GM06990 (cell line): ENCODE data around the gene FTO.

Source experiments
- DNase-seq: peaks from one replicate; pipeline ENCODE4 v3.0.0-alpha.2; 2011; ENCODE audit not compliant: insufficient read length; ENCODE audit errors: extremely low read depth
- H3K27me3 ChIP-seq: replicated peaks from 2 replicates; pipeline ENCODE4 v1.6.0; 2011; ENCODE audit warnings: low read length; ENCODE audit not compliant: control insufficient read depth, insufficient read depth
- H3K36me3 ChIP-seq: 2 replicates; pipeline ENCODE4 v1.5.1; 2011; ENCODE audit warnings: low read length; ENCODE audit not compliant: control insufficient read depth, insufficient read depth
- H3K4me3 ChIP-seq: replicated peaks from 2 replicates; pipeline ENCODE4 v1.5.1; 2011; ENCODE audit warnings: low read depth, mild to moderate bottlenecking, control low read depth, low read length
- TF ChIP-seq, protein P1 (sequence below): IDR thresholded peaks from 2 replicates; pipeline ENCODE4 v1.5.1; 2011; ENCODE audit warnings: low read length, control low read depth, mild to moderate bottlenecking, inconsistent platforms; ENCODE audit not compliant: insufficient read depth, poor library complexity, severe bottlenecking

The FTO gene

DNA sequence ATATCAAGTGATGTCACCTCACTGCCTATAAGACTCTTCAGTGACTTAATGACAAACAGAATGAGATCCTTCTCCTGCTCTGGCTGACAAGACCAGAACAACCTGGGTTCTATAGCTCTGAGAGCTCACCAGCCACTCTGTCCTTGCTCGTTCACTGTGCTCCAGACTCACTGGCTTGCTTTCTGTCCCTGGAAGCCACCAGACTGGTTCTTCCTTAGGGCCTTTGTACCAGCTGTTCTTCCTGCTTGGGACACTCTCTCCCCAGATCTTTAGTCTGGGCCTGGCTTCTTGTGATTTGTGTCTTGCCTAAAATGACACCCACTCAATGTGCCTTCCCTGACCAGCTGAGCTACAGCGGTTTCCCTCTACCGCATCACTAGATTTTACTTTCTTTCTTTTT is 76.1 kb downstream of the FTO start:
- no peaks in the 10 kb centered on the region for H3K27me3 ChIP-seq
- no peak overlapping the region for H3K4me3 ChIP-seq
- DNase-seq = no peak
- TF ChIP-seq, protein P1, sequence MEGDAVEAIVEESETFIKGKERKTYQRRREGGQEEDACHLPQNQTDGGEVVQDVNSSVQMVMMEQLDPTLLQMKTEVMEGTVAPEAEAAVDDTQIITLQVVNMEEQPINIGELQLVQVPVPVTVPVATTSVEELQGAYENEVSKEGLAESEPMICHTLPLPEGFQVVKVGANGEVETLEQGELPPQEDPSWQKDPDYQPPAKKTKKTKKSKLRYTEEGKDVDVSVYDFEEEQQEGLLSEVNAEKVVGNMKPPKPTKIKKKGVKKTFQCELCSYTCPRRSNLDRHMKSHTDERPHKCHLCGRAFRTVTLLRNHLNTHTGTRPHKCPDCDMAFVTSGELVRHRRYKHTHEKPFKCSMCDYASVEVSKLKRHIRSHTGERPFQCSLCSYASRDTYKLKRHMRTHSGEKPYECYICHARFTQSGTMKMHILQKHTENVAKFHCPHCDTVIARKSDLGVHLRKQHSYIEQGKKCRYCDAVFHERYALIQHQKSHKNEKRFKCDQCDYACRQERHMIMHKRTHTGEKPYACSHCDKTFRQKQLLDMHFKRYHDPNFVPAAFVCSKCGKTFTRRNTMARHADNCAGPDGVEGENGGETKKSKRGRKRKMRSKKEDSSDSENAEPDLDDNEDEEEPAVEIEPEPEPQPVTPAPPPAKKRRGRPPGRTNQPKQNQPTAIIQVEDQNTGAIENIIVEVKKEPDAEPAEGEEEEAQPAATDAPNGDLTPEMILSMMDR = no peak
- H3K36me3 ChIP-seq = no peaks in the 10 kb centered on the region

DNA sequence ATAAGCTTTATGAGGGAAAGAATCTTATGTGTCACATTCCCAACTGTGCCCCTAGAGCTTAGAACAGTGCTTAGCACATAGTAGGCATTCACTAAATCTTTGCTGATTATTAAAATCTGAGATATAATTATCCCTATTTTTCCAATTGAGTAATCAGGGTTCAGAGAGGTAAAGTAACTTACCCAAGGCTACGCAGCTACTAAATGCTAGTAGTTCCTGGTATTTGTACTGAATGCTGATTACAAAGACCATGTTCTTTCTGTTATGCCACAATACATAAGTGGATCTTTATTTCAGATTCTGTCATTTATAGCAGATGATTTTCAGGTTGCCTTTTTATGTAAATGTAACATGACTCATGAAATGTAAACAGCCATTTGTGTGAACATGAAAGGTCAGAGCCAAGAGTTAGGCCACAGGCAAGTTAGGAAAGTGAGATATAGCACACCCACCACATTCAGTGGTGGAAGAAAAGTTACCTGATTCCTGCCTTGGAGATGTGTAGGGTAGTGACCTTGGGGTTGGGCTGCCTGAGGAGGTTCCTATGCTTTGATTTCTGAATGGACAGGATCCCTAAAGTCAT is 77.2 kb downstream of the FTO start:
- Histone ChIP-seq H3K27me3 (no peaks in the 10 kb centered on the region), H3K4me3 (no peak overlapping the region), H3K36me3 (no peaks in the 10 kb centered on the region)
- TF ChIP-seq, protein P1 = no peak
- no peak for DNase-seq

DNA sequence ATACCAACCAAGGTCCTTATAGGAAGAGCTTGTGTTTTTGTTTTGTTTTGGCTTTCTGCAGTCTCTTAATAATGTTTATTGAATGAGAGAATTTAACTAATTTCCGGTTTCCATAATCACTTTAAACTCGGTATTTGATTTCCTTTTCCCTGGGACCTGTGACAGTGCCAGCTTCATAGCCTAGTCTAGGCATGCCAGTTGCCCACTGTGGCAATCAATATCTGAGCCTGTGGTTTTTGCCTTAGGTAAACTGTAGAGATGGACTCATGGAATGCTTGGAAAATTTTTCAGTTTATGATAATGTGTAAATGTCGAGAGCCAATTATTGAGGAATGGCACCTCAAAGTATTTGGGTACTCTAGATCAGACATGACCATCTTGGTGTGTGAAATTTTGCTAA is 78.2 kb downstream of the FTO start:
- Histone ChIP-seq H3K36me3 (no peaks in the 10 kb centered on the region), H3K27me3 (no peaks in the 10 kb centered on the region), H3K4me3 (no peak overlapping the region)
- TF ChIP-seq, protein P1 = no peak
- no peak for DNase-seq

DNA sequence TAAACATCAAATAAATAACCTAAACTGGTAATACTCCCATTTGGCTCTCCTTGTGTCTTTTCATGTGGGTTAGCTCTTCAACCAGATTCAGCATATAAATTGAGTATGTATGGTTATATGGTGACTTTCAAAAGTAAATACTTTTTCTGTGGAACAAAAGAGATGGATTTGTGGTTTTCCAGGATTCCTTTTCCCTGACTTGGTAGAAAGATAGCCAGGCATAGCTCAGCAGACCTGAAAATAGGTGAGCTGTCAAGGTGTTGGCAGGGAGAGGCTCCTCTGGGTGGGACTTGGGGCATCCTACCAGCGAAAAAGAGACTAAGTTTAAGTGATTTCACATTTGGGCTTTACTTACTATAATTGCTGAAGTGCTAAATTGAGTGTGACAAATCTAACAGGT is 80.3 kb downstream of the FTO start:
- Histone ChIP-seq H3K36me3 (no peaks in the 10 kb centered on the region), H3K27me3 (no peaks in the 10 kb centered on the region), H3K4me3 (no peak overlapping the region)
- DNase-seq = no peak
- TF ChIP-seq, protein P1 = no peak

DNA sequence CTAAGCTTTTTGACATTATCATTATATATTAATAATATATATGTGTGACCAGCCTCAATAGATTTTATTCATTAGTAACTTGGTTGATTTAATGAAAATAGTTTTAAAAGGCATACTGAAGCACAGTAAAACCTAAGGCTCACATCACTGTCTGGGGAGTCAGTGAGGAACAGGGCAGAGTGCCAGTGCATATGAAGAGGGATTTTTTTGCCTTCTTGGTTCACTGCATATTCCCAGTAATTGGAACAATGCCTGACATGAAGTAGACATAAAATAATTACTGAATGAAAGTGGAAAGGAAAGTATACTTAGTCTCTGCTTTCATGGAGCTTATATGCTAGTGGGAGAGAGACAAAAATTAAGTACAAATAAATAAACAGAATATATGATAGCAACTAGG is 81.1 kb downstream of the FTO start:
- DNase-seq = no peak
- Histone ChIP-seq H3K4me3 (no peak overlapping the region), H3K36me3 (no peaks in the 10 kb centered on the region), H3K27me3 (no peaks in the 10 kb centered on the region)
- TF ChIP-seq, protein P1 = no peak

DNA sequence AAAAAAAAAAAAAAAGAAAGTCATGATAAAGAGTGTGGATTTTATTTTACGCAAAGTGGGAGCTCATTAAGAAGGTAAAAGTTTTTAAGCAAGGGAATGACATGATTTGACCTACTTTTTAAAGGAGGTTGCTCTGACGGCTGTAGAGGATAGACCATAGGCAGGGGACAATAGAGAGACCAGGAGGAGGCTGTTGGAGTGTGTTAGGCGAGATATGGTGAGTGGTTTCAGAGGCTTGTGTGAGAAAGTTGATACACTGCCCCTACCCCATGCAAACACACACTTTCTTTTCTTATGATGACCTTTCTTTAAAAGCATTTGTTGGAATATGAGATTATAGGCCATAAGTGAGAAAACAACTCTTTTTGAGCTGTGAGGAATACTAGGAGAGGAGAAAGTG is 82.0 kb downstream of the FTO start:
- DNase-seq = no peak
- TF ChIP-seq, protein P1 = no peak

More for the DNA sequence above, 82.0 kb downstream of the FTO start:
- Histone ChIP-seq H3K4me3 (no peak overlapping the region), H3K36me3 (no peaks in the 10 kb centered on the region), H3K27me3 (no peaks in the 10 kb centered on the region)
